Kidney capillary endothelial cell (primary cell): ENCODE results near the gene ARMC3.
"Not testable (repeated sequence)": the region's sequence is repeated elsewhere in the genome, so short reads cannot be mapped to it uniquely, and the experiment has no call there.

Source experiments
- DNase-seq: peaks from one replicate; pipeline ENCODE4 v3.0.0-alpha.2; 2018; ENCODE audit warnings: low spot score

ARMC3 gene

DNA sequence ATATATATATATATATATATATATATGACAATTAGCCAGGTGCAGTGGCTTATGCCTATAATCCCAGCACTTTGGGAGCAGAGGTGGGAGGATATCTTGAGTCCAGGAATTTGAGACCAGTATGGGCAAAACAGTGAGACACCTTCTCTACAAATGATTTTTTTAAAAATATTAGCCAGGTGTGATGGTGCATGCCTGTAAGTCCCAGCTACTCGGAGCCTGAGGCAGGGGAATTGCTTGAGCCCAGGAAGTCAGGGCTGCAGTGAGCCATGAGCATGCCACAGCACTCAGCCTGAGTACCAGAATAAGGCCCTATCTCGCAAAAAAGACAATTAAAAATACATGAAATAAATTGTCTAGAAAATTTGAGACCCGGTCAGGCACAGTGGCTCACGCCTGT, 120.3 kb downstream of the ARMC3 start:
- no peak for DNase-seq

DNA sequence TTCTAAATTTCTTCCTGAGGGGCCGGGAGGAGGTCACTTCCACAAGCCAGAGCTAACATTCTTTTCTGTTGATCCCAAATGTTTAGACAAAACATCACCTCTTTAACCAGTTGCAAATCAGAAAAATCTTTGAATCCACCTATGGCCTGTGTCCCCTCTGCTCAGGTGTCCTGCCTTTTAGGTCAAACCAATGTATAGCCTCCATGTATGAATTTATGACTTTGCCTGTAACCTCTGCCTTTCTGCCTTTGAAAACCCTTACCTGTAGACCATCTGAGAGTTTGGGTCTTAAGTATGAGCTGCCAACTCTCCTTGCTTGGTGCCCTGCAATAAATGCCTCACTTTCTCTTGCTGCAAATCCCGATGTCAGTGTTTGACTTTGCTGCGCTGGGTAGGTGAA, 123.4 kb downstream of the ARMC3 start:
- DNase-seq, result no peak

- no peak for DNase-seq
These were observed 124.0 kb downstream of the ARMC3 start for GRCh38 chr10:23051855-23052331.

GRCh38 chr10:23053036-23053435, 125.2 kb downstream of the ARMC3 start:
- DNase-seq, result no peak

- no peak for DNase-seq
These were observed 127.8 kb downstream of the ARMC3 start for GRCh38 chr10:23055424-23056185.

DNA sequence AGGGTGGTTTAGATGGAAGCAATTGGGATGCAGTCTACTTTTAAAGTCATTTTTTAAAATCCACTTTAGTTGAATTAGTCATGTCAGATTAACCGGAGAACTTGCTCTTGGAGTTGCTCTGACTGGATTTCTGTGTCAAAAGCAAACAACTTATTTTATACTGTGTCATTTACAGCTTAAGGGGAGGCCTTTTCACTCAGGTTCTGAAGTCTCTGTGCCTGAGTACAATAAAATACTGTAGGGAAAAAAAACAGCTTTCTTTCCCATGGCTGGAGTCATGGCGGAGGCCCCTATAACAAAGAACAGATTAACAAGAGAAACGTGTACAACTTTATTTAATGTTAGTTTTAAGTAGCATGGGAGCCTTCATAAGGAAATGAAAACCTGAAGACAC, 128.3 kb downstream of the ARMC3 start:
- DNase-seq, result no peak

DNA sequence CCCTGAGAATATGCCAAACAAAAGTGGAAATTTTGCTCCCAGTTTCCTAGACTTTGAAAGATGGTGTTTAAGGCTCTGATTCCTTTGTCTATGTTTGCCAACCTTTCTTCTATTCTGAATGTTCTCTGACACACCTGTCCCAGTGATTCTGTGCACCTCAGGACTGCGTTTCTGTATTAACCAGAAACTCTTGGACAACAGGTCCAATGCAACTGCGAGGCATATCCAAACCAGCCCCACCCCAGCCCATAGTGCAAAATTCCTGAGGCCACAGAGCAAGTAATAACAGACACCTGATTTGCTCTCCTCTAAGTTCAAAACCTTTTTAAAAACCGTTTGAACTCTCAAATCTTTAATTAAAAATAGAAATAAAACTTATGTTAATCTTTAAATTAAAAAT, 130.5 kb downstream of the ARMC3 start:
- DNase-seq, result no peak

DNA sequence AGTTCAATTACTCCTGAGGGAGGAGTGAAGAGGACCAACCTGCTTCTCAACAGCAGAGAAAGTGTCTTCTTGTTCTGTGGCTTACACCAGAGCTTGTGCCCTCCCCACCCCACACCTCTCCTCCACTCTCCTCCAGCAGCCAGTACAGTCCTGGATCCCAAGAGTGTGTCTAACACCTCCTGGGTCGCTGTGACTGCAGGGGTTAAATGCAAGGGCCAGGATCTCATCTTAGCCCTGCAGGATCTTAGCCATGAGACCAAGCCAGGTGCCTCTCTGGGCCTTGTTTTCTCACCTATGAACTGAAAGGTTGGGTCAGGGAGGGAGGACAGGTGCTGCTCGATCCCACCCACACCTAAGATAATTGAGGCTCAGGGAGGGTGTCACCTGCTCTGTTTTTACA, 133.1 kb downstream of the ARMC3 start:
- no peak for DNase-seq

GRCh38 chr10:23063045-23063972, 135.5 kb downstream of the ARMC3 start:
- DNase-seq, result no peak

DNA sequence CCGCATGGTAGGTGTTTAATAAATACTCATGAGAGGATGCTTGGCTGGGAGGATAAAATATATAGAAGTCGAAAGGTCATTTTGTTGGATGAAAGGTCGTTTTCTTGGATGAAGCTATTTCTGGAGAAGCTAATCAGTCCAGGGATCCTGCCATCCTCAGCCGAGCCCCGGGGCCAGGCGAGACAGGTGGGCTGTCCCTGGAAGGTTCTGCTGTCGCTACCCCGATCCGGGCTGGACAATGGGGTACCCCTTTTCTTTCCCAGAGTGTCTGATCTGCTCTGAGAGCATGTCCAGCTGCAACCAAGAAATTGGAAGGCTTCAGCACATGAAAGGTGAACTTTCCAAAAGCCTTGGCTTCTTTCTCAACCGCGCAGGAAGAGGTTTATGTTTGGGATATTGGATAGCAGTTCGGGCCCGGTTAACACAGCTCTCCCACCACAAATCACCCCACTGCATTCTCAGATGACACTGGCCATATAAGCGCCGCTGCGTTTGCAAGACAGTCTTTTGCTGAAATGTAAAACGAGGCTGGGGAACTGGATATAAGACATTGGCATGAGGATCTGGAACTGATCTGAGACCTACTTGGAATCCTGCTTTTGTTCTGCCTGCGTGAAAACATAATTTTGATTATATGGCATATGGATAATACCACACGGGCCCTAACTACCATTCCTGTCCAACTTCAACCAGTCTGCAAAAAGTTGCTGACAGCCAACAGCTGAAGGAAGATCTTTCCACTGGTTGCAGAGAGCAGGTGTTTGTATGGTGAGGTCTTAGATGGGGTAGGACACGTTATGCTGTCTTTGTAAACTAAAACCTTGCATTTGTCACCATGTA, 136.3 kb downstream of the ARMC3 start:
- DNase-seq, result no peak

GRCh38 chr10:23064813-23065114, 136.9 kb downstream of the ARMC3 start:
- DNase-seq, result not testable (repeated sequence)

GRCh38 chr10:23065181-23065948, 137.5 kb downstream of the ARMC3 start:
- DNase-seq, result no peak

DNA sequence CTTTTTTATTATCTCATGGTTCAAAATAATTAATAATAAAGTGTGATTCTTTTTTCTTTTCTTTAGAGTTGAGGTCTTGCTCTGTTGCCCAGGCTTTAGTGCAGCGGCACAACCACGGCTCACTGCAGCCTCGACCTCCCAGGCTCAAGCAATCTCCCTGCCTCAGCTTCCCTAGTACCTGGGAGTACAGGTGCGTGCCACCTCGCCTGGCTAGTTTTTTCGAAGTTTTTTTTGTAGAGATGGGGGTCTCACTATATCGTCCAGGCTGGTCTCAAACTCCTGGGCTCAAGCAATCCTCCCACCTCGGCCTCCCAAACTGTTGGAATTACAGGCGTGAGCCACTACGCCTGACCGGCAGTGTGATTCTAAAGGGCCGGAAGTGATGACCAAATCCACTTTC, 139.5 kb downstream of the ARMC3 start:
- DNase-seq, result no peak

- DNase-seq, result peak; percentile 47
These were observed 140.3 kb downstream of the ARMC3 start for GRCh38 chr10:23067939-23068775.

DNA sequence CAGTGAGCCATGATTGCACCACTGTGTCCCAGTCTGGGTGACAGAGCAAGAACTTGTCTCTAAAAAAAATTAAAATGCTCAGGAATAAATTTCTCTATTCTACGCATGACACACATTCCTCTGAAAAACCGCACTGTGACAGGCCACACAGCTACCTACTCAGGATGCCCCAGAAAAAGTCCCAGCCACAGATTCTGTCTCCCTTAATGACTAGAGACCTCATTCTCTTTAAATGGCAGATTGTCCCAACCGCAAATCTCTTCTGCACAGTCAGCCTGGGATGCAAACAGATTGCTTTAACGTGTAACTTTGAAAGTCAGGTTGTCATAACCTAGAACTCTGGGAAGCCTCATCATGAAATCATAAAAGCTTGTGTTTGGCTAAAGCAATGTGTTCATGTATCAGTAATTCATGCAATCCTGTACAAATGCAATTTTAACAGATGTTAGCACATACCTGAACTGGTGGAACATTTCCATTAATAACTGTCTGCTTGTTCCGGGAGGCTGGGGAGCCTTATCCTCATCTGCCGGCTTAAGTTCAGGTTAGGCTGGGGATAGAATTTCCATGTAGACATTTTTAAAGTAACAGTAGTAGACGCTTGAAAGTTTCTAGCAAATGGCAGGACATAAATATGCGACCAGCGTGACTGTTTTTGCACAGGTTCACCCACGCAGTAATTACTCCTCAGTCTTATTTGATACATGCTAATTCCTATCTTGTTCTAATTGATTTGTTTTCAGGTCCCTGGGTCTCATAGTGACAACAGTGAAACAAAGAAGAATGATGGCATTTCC, 141.4 kb downstream of the ARMC3 start:
- no peak for DNase-seq

- not testable (repeated sequence) for DNase-seq
These were observed 142.4 kb downstream of the ARMC3 start for GRCh38 chr10:23070092-23070912.

DNA sequence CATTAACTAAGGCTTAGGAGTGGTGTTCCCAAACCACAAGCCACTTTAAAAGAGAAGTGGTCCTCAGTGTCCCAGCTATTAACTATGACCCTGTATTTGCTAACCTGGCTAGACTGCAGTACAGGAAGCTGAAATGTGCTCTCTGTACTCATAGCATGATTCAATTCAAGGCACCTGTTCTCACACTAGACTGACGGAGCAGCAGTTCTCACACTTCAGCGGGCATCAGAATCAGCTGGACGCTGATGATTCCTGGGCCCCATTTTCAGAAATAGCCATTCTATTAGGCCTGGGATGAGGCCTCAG, 143.0 kb downstream of the ARMC3 start:
- DNase-seq, result no peak

GRCh38 chr10:23072593-23072992, 144.7 kb downstream of the ARMC3 start:
- DNase-seq, result not testable (repeated sequence)

DNA sequence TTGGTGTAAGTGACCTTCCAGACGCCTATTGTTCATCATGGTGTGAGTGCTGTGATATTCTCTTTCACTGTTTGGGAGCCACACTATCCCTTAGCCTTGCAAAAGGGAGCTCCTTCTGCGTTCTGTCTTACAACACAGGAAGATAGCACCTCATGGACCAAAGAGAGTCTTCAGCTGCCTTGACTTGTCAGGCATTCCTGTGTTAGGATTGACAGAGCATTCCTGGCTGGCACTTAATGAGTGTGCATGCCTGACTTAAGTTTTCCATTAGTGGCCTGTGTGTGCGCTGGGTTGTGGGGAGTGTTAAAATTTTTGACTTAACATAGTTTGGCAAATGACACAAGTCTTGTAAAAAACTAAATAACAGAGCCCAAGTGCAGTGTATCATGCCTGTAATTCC, 145.7 kb downstream of the ARMC3 start:
- no peak for DNase-seq
